ENCODE data around the gene EMX2.
"Not testable (repeated sequence)": the region's sequence is repeated elsewhere in the genome, so short reads cannot be mapped to it uniquely, and the experiment has no call there.

The EMX2 gene

DNA sequence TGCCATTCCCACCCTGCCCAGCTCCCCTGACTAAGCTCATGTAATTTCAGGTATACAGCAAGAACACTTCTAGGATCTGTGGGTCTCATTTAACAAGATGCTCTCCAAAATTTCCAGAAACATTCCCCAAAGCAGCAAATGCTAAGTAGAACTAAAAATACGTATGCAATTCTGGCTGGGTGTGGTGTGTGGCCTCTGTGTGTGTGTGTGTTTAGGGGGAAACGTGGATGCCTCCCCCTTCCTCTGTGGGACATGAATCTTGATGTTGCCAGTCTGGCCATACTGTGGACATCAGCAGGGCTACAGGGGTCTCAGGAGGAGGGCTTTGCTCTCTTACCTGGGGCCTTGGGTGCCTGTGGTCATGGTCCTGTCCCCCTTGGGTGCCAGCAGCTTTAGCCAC is 18.4 kb downstream of the EMX2 start:
- DNase-seq (ENCODE audit: low read depth in 3 of 3) = no peak

DNA sequence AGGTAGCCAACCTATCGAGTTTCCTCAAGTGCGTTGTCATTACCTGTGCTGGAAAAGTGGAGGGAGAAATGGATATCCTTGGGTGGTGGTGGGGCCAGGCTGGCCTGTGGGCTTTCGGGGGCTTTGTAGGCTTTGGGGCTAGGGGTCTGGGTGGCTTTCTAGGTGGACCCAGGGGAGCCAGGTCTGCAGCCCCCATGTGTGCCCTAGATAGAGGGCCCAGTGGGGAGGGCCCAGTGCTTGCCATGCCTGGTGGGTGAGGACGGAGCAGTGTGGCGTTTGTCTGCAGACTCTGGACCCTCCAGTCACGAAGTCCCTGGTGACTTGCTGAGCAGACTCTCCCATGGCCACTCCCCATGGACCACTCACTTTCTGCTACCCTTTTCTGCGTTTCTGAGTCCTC is 19.7 kb downstream of the EMX2 start:
- no peak for DNase-seq (ENCODE audit: low read depth in 3 of 3)

DNA sequence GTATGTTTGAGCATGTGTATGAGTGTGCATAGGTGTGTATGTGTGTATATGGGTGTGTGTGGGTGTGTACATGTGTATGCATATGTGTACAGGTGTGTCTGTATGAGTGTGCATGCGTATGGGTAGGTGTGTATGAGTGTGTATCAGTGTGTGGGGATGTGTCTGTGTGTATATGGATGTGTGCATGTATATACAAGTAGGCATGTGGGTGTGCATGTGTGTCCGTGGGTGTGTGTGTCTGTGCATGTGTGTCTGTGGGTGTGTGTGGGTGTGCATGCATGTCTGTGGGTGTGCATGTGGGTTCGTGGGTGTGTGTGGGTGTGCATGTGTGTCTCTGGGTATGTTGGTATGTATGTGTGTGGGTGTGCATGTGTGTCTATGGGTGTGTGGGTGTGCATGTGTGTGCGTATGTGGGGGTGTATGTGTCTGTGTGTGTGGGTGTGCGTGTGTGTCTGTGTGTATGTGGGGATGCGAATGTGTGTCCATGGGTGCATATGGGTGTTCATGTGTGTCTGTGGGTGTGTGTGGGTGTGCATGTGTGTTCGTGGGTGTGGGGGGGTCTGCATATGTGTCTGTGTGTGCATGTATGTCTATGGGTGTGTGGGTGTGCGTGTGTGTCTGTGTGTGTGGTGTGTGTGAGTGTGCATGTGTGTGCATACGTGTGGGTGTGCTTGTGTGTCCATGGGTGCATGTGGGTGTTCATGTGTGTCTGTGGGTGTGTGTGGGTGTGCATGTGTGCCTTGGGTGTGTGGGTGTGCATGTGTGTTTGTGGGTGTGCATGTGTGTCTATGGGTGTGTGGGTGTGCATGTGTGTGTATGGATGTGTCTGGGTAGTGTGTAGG is 20.6 kb downstream of the EMX2 start:
- DNase-seq (ENCODE audit: low read depth in 3 of 3) = no peak

DNA sequence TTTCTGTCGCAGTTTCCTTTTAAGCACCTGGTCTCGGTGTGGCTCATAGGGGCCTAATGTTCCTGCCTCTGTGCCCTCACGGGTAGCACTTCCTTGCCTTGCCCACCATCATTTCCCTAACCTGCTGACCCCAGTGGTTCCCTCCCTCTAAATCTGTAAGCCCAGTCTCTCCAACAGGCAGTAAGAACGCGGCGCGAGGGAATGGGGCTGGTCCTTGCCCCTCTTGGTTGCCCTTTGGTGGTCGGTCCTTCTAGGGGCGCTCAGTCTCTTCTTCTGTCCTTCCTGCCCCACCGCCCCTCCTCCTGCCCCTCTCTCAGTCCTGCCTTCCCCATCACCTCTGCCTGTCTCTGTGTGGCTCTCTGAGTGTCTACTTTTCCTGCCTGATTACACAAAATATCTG is 21.2 kb downstream of the EMX2 start:
- no peak for DNase-seq (ENCODE audit: low read depth in 3 of 3)

DNA sequence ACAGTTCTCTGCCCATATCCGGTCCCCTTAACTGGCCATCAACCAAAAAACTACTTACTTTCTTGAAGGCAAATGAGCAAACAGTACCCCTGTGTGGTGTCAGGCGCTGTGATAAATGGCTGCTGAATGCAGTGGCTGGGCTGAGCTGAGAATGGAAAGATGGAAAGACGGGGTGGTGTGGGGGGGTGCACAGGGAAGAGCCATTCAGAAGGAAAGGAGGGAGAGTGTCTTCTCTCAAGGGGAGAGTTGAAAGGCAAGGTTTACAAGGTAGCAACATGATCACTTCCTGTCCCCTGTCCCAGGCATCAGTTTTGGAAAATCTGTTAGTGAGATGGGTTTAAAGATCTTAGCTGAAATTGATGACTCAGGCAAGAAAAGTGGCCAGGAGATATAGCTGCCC is 22.5 kb downstream of the EMX2 start:
- no peak for DNase-seq (ENCODE audit: low read depth in 3 of 3)

DNA sequence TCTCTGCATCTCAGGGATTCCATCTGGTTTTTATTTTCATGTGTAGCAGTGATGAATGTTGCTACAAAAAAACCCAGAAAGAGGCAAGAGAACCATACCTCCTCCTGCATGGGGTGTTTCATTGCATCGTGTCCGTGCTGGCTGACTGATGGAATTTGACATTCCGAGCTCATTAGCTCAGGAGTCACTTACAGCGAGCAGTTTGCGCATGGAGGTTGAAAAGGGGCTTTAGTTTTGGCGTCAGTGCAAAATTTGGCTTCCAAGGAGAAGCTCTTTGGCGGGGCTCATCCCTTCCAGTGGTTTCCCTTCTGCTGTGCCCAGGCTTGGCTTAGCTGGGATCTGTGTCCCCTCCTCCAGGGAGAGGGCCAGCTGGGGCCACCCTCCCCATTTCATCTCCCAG is 25.8 kb downstream of the EMX2 start:
- DNase-seq (ENCODE audit: low read depth in 3 of 3) = no peak

DNA sequence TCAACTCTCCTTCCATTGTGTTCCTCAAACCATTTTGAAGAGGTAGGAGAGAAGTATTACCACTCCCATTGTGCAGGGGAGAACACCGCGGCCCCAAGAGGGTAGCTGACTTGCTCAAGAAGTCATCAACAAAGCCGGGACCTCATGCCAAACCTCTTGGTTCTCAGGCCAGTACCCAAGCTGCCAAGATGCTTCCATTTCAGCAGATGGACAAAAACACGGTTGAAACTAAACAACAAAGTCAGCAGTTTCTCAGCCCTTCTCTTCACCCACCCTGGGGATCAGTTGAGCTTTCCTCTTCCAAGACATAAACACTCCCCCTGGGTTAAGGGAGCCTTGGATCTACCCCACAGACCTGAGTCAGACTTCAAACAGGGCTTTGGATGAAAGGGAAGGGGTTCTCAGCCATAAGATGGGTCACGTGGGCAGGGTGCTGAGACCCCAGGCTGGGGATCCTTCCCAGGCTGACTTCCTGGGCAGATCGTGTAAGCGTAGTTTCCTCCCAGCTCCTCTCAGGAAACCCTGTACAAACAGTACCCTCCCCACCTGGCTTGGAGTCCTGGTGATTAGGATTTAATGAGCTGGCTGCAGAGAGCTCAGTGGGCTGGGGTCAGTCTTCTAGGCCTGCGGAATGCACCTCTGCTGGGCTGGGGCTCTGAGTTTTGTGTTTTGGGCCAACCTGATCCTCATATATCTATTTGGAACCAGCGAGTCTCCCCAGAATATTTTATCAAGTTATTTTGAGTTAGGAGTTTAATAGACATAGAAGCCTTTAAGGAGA is 27.3 kb downstream of the EMX2 start:
- DNase-seq (ENCODE audit: low read depth in 3 of 3) = no peak

DNA sequence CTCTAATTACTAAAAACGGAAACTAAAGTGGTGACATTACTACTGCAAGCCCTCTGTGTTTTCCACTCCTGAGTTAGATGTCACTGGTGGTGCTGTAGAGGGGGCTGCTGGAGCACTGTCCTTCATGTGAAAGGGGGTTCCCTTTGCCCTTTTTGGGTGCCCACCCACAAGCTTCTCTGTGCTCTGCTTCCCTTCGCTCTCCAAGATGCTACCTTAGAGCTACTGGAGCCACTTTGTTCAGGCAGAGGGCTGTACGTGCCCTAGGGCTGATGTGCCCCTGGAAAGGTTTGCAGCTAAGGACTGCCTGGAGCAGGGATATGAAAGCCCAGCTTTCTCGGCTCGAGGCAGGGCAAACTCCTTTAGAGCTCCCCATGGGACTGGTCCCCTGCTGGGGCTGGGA is 28.3 kb downstream of the EMX2 start:
- DNase-seq (ENCODE audit: low read depth in 3 of 3) = no peak

DNA sequence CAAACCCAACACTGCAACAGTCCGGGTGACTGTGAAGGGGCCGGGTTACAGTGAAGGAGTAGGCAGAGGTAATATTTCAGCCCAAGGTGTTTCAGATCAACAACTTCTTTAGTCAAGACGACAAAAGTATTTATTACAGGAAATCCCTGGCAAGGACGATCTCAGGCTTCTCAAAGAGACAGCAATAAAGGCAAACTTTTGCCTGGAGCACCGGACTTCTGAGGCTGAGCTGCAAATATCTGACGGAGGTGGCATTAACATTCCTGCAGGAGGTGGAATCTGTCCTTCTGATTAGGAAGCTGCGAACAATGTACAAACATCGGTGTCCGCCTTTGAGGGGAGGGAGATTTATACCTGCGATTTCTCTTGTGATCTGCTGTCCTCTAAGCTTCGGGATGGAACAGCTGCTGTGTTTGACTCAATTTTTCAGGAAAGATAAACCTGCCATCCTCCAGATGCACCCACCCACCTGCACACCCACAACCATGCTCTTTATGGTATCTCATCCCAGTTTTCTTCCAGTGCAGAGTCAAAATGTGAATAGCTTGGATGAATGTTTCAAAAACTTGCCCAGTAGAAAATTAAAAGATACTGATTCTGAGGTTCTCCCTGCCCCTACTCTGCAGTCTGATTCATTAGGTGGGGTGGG is 32.1 kb downstream of the EMX2 start:
- DNase-seq (ENCODE audit: low read depth in 3 of 3) = no peak

DNA sequence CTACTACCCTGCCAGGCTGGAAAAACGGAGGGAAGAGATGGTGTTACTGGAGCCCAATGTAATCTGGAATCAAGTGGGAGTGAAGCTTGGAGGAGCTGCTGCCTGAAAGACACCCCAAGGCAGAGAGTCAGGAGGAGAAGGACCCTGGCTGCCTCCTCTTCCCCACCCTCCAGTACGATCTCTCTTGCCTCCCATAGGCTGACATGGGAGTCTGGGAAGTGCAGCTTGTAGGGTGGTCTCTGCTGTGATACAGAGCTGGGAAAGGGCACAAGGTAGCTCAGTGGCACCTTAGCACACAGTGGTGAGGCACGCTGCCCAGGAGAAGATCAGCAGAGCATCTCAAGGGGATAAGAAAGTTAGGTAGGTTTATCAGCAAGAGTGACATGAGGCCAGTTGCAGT is 35.9 kb downstream of the EMX2 start:
- DNase-seq (ENCODE audit: low read depth in 3 of 3) = no peak

DNA sequence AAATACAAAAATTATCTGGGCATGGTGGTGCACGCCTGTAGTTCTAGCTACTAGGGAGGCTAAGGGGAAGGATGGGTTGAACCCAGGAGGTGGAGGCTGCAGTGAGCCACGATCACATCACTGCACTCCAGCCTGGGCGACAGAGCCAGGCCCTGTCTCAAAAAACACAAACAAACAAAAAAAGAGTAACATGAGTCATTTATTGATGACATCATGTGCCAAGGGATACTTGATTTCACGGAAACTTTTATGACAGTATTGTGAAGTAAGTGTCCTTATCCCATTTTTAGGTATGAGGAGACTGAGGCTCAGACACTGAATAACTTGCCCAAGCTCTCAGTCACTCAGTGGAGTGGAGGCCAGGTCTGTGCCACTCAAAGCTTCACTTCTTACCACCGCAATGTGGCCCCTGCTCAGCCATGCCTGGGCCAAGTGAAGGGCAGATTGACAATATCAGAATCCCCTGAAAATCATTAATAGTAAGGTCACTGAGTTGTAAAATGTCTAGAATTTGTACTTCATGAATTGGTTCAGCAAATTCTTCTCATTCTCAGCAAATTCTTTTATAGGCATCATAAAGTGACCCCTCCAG is 36.5 kb downstream of the EMX2 start:
- no peak for DNase-seq (ENCODE audit: low read depth in 3 of 3)

DNA sequence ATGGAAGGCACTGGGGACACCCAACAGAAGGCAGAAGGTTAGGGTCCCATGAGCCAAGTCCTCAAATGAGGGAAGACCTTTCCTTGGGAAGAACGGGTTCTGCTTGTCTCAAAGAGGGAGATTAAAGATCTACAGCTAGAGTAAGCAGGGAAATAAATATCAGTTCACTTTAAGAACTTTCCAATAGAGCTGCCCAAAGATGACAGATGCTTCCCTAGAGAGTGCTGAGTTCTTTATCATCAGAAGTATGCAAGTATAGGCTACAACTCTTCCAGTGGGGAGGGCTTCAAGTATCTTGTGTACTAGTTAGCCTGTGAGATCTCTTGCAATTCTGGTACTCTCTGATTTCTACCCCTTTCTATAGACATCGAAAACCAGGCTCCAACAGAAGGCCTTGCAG is 39.4 kb downstream of the EMX2 start:
- DNase-seq (ENCODE audit: low read depth in 3 of 3) = no peak

DNA sequence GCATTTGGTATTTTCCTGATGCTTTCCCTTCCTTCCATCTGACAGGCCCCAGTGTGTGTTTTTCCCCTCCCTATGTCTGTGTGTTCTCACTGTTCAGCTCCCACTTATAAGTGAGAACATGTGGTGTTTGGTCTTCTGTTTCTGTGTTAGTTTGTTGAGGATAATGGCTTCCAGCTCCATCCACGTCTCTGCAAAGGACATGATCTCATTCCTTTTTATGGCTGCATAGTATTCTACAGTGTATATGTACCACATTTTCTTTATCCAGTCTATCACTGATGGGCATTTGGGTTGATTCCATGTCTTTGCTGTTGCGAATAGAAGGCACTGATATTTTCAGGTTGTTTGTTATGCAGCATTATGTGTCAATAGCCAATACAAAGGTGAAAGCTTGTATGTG is 42.3 kb downstream of the EMX2 start:
- not testable (repeated sequence) for DNase-seq (ENCODE audit: low read depth in 3 of 3)

DNA sequence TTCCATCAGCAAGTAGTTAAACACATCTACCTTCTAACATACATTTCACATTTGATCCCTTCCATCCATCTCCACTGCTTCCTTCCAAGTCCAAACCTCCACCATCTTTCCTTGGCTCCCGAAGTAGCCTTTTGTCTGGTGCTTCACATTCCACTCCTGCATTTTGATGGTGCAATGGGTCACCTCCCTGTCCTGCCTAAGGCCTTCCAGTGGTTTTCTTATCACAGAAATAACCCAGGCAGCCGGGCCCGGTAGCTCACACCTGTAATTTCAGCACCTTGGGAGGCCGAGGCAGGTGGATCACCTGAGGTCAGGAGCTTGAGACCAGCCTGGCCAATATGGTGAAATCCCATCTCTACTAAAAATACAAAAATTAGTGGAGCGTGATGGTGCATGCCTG is 44.5 kb downstream of the EMX2 start:
- DNase-seq (ENCODE audit: low read depth in 3 of 3) = no peak

DNA sequence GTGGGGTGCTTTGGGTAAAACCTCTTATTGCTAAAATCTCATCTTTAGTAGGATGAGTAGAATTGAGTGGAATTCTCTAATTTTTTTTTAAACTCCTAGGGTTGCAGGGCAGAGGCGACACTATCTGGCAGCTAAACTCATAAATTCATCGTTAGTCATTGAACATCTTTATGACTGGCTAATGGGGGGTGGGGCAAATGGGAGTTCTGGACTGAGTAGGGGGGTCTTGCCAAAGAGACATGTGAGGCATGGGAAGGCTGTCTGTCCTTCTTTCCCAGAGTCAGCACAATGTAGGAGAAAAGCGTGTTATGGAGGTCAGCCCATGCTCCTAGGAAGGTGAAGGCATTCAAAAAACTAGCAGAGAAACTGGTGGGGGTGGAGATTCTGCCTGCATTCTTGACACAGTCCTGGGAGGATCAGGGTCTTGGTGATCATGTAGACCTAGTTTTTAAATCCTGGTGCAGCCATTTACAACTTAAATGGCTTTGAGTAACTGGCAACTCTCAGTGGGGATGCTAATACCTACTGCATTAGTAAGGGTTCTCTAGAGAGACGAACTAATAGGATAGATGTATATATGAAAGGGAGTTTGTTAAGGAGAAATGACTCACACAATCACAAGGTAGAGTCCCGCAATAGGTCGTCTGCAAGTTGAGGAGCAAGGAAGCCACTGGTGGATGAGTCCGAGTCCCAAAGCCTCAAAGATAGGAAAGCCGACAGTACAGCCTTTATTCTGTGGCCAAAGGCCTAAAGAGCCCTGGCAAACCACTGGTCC is 47.7 kb downstream of the EMX2 start:
- no peak for DNase-seq (ENCODE audit: low read depth in 3 of 3)

DNA sequence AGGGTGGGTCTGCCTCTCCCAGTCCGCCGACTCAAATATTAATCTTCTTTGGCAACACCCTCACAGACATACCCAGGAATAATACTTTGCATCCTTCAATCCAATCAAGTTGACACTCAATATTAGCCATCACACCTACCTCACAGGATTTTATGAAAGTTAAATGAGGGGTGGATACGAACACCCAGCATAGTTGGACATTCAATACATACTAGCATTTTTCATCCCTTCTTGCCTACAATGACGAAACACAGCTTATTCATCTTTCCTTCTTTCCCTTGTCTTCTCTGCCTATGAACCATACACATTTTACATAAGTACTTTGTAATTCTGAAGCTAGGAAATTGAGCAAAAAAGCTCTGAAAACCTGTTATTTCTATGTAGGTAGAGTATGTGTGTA is 48.5 kb downstream of the EMX2 start:
- no peak for DNase-seq (ENCODE audit: low read depth in 3 of 3)

DNA sequence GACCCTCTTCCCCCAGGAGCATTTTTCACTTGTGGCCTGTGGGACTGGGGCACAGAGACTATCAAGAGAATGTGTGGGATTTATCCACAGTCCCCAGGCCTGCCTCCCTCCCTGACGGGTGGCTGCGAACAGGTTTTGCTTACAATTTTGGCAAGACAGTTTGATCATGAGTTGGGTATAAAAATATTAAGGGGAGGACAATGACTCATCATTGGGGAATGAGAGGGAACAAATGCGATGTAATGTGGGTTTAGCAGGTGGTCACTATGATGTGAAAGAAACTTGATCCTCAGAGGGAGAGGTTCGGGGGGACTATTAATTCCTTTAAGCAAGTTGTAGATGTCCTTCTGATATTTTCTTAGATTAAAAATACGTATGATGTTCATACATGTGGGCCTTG is 52.2 kb downstream of the EMX2 start:
- DNase-seq (ENCODE audit: low read depth in 3 of 3) = no peak

DNA sequence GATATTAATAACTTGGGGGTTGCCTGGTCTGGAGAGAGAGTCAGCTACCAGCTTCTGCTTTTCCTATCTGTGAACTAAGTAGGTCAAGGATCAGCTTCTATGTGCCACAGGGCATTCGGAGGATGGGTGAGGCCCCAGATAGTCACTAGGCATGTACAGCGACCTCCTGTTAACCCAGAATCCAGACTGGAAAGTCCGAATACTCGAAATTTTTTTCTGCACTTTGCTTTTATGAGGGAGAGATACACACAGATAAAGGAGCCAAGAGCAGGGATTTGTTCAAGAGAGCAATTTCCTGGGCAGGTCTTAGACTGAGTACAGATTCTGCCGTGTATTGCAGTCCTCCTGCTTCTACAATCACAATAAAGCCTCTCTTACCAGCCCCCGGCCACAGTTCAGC is 54.2 kb downstream of the EMX2 start:
- no peak for DNase-seq (ENCODE audit: low read depth in 3 of 3)

DNA sequence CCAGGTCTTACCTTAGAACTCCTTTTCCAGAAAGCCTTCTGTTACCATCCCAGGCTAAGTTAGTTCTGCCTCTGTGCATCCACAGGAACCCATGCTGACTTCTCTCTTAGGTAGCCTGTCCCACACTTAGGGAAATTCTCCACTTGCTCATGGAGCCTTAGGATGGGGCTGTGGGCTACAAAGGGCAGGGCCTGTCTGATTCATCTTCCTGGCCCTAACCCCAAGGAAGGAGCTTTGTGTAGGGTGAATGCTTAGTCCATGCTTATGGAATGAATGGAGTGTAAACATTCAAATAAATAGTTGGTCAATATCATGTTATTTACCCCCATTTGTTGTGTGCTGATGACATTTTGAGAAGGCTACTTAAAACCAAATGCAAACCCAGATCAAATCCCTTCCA is 54.7 kb downstream of the EMX2 start:
- no peak for DNase-seq (ENCODE audit: low read depth in 3 of 3)

Measured in stimulated activated CD4-positive, alpha-beta T cell treated with anti-CD3 and anti-CD28 coated beads, TNF-alpha, amount 100 ng/mL, for 4 hours (primary cell).